ENCODE results near the gene WDFY4.

The WDFY4 gene

GRCh38 chr10:48685731-48686130 lies 1.1 kb downstream of the WDFY4 start:
- Histone ChIP-seq H3K27me3 (ENCODE audit: insufficient read depth, low read depth, severe bottlenecking) (peaks cover 13% of the 10 kb centered on the region), H3K9me3 (ENCODE audit: severe bottlenecking) (peaks cover 2% of the 10 kb centered on the region), H3K4me3 (ENCODE audit: low read depth, low read length) (no peak overlapping the region), H3K27ac (no peak overlapping the region), H3K36me3 (no peaks in the 10 kb centered on the region)
- no peak for DNase-seq
- no peak for TF ChIP-seq CTCF (IDR thresholded peaks at IDR 0.05; ENCODE audit: low read depth, low read length)

- no peak for TF ChIP-seq CTCF (IDR thresholded peaks at IDR 0.05; ENCODE audit: low read depth, low read length)
- no peaks in the 10 kb centered on the region for H3K9me3 ChIP-seq (ENCODE audit: severe bottlenecking)
- no peaks in the 10 kb centered on the region for H3K36me3 ChIP-seq
- H3K4me3 ChIP-seq (ENCODE audit: low read depth, low read length) = no peak overlapping the region
- no peak overlapping the region for H3K27ac ChIP-seq
- H3K27me3 ChIP-seq (ENCODE audit: insufficient read depth, low read depth, severe bottlenecking) = peaks cover 20% of the 10 kb centered on the region
- no peak for DNase-seq
These were observed 6.4 kb downstream of the WDFY4 start for GRCh38 chr10:48690791-48691660.

GRCh38 chr10:48691812-48692528 lies 7.3 kb downstream of the WDFY4 start:
- H3K27ac ChIP-seq = no peak overlapping the region
- DNase-seq = no peak
- H3K4me3 ChIP-seq (ENCODE audit: low read depth, low read length) = no peak overlapping the region
- TF ChIP-seq CTCF (IDR thresholded peaks at IDR 0.05; ENCODE audit: low read depth, low read length) = no peak
- no peaks in the 10 kb centered on the region for H3K36me3 ChIP-seq
- H3K27me3 ChIP-seq (ENCODE audit: insufficient read depth, low read depth, severe bottlenecking) = peaks cover 21% of the 10 kb centered on the region
- H3K9me3 ChIP-seq (ENCODE audit: severe bottlenecking) = no peaks in the 10 kb centered on the region

- no peak for TF ChIP-seq CTCF (IDR thresholded peaks at IDR 0.05; ENCODE audit: low read depth, low read length)
- DNase-seq = no peak
These were observed 8.1 kb downstream of the WDFY4 start for GRCh38 chr10:48692748-48693147.

GRCh38 chr10:48693206-48693605 lies 8.5 kb downstream of the WDFY4 start:
- TF ChIP-seq CTCF (IDR thresholded peaks at IDR 0.05; ENCODE audit: low read depth, low read length) = no peak
- H3K36me3 ChIP-seq = no peaks in the 10 kb centered on the region
- H3K27ac ChIP-seq = no peak overlapping the region
- no peak overlapping the region for H3K4me3 ChIP-seq (ENCODE audit: low read depth, low read length)
- H3K9me3 ChIP-seq (ENCODE audit: severe bottlenecking) = no peaks in the 10 kb centered on the region
- no peak for DNase-seq
- peaks cover 25% of the 10 kb centered on the region for H3K27me3 ChIP-seq (ENCODE audit: insufficient read depth, low read depth, severe bottlenecking)

More at GRCh38 chr10:48692748-48693147, 8.1 kb downstream of the WDFY4 start:
- H3K36me3 ChIP-seq = no peaks in the 10 kb centered on the region
- H3K9me3 ChIP-seq (ENCODE audit: severe bottlenecking) = no peaks in the 10 kb centered on the region
- peaks cover 25% of the 10 kb centered on the region for H3K27me3 ChIP-seq (ENCODE audit: insufficient read depth, low read depth, severe bottlenecking)
- H3K4me3 ChIP-seq (ENCODE audit: low read depth, low read length) = no peak overlapping the region
- no peak overlapping the region for H3K27ac ChIP-seq
